Stimulated activated CD4-positive, alpha-beta T cell treated with anti-CD3 and anti-CD28 coated beads, TNF-alpha, amount 100 ng/mL, for 1 hour (primary cell): ENCODE measurements around the gene SYNC.
"Not testable (repeated sequence)": the region's sequence is repeated elsewhere in the genome, so short reads cannot be mapped to it uniquely, and the experiment has no call there.

Experiments
- DNase-seq, 3 donors: peaks; one replicate each; pipeline ENCODE4 v3.0.0-alpha.2; 2020; ENCODE audit warnings: low read depth in 3 of 3, low spot score in 1 of 3

SYNC gene

DNA sequence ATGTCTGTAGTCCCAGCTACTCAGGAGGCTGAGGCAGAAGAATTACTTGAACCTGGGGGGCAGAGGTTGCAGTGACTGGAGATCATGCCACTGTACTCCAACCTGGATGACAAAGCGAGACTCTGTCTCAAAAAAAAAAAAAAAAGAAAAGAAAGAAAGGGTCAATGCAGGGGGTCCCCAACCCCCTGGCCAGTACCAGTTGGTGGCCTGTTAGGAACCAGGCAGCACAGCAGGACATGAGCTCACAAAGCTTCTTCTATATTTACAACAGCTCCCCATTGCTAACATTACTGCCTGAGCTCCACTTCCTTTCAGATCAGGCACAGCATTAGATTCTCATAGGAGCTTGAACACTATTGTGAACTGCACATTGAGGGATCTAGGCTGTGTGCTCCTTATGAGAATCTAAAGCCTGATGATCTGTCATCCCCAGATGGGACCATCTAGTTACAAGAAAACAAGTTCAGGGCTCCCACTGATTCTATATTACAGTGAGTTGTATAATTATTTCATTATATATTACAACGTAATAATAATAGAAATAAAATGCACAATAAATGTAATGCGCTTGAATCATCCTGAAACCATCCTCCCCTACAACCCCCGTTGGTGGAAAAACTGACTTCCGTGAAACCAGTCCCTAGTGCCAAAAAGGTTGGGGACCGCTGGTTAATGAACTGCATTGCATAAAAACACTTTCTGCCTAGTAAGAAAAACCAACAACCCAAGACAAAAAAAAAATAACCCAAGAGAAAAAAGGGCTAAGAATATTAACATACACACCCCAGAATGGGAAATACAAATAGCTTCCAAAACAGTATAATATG lies 55.0 kb downstream of the SYNC start:
- DNase-seq = no peak

DNA sequence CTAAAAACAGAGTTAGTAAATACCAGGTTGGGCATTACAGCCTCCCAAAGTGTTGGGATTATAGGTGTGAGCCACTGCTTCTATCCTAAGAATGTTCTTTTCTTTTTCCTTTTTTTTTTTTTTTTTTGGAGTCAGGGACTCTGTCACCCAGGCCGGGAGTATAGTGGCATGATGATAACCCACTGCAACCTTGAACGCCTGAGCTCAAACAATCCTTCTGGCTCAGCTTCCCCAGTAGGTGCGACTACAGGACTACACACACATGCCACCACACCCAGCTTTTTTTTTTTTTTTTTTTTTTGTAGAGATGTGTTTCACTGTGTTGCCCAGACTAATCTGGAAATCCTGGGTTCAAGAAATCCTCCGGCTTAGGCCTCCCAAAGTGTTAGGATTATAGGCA lies 58.1 kb downstream of the SYNC start:
- no peak for DNase-seq

DNA sequence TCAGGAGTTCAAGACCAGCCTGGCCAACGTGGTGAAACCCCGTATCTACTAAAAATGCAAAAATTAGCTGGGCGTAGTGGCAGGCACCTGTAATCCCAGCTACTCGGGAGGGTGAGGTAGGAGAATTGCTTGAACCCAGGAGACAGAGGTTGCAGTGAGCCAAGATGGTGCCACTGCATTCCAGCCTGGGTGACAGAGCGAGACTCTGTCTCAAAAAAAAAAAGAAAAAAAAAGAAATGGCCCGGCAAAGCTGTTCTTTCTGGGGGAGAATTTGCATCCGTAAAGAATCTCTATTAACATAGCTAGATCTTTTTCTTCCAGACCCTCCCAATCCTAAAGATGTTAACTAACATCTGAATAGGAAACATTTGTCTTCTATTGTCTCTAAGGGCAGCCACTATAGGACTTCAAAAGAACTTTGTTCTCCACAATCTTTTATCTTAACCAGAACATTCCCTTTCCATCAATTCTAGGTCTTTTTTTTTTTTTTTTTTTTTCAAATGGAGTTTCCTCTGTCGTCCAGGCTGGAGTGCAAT lies 60.2 kb downstream of the SYNC start:
- not testable (repeated sequence) for DNase-seq

DNA sequence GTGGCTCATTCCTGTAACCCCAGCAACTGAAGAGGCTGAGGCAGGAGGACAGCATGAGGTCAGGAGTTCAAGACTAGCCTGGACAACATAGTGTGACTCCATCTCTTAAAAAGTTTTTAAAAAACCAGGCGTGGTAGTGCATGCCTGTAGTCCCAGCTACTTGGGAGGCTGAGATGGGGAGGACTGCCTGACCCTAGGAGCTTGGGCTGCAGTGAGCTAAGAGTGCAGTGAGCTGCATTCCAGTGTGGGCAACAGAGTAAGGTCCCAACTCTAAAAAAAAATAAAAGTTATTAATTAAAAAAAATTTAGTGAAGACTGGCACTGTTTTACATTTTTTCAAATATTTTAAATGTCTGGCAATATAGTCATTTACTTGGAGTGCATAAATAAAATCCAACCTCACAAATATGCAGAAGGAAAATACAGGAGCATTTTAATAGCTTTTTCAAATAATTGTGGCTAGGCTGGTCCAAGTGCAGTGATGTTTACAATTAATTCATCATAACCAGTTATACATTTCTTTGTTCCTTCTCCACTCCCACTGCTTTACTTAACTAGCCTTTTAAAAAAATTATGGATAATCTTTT lies 63.0 kb downstream of the SYNC start:
- DNase-seq = no peak

DNA sequence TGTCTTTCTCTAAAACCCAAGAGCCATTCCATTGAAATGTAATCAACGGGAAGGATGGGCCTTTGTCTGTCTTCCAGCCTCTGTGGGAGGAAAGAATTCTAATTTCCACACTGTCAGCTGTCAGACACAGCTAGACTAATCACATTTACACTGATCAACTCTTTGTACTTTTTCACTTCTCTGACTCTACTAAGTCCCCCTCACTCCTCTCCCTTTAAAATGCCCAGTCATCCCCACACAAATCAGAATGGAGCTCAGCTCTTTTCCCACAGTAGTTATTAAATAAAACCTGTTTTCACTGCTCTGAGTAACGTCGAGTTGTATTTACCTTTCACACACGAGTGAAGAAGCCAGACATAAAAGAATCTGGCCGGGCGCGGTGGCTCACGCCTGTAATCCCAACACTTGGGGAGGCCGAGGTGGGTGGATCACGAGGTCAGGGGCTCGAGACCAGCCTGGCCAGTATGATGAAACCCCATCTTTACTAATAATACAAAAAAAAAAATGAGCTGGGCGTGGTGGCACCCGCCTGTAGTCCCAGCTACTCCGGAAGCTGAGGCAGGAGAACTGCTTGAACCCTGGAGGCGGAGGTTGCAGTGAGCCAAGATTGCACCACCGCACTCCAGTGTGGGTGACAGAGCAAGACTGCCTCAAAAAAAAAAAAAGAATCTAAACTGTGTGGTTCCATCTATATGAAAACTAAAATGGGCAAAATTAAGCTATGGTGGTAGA lies 65.5 kb downstream of the SYNC start:
- DNase-seq = no peak

DNA sequence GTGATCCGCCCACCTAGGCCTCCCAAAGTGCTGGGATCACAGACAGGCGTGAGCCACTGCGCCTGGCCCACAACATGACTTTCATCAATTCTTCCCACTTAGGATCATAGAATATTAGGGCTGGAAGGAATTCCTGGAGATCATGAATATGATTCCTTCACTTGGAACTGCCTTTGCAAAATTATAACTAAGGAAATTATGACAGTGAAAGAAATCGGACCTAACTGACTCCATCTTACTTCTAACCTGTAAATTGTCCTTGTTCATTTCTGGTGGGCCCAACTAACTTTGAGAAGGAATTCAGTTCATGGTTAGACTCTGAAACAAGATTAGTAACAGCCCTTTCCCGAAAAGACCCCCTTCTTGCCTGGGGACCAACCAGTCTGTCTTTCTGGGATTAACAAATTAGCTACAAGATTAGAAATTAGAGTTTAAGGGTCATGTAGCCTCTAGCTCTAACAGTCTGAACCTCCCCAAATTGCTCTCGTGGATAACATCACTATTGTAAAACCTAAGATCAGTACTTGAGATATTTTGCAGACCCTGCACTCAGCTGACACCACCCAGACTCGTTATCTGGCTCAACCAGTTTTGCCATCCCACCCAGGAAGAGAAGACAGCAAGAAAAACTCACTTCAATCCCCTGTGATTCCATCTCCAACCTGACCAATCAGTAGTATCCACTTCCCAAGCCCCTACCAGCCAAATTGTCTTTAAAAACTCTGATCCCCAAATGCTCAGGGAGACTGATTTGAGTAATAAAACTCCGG lies 66.9 kb downstream of the SYNC start:
- no peak for DNase-seq

DNA sequence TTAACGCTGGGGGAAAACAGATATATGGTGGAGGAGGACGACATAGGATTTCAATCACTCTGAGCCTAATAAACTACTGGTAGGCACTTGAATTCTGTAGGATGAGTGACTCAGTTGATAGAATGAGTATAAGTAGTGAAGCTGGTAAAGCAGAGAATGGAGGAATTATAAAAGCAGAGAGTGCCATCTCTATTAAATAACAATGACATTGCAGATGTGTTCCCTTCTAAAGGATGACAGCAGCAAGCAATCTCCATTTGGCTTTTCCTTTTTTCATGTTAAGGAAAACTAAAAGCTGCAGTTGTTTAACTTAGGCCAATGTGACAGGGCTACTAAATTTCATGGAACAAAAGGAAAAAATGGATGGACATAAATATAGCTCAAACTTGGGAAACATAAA lies 69.7 kb downstream of the SYNC start:
- DNase-seq = no peak

DNA sequence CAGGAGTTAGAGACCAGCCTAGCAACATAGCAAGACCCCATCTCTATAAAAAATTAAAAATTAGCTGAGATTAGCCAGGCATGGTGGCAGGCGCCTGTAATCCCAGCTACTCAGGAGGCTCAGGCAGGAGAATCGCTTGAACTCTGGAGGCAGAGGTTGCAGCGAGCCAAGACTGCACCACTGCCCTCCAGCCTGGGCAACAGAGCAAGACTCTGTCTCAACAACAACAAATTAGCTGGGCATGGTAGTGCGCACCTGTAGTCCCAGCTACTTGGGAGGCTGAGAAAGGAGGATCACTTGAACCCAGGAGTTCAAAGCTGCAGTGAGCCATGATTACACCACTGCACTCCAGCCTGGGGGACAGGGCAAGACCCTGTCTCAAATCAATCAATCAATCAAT lies 72.4 kb downstream of the SYNC start:
- not testable (repeated sequence) for DNase-seq
